ENCODE measurements around the gene COL26A1. TPM values are rescaled to one million over a fixed set of nuclear protein-coding genes. Genes with fewer than 3 reads are reported as not detected.

The COL26A1 gene
- total and polyA plus RNA-seq, 7 donors: 0.13 TPM; not detected in 6

DNA sequence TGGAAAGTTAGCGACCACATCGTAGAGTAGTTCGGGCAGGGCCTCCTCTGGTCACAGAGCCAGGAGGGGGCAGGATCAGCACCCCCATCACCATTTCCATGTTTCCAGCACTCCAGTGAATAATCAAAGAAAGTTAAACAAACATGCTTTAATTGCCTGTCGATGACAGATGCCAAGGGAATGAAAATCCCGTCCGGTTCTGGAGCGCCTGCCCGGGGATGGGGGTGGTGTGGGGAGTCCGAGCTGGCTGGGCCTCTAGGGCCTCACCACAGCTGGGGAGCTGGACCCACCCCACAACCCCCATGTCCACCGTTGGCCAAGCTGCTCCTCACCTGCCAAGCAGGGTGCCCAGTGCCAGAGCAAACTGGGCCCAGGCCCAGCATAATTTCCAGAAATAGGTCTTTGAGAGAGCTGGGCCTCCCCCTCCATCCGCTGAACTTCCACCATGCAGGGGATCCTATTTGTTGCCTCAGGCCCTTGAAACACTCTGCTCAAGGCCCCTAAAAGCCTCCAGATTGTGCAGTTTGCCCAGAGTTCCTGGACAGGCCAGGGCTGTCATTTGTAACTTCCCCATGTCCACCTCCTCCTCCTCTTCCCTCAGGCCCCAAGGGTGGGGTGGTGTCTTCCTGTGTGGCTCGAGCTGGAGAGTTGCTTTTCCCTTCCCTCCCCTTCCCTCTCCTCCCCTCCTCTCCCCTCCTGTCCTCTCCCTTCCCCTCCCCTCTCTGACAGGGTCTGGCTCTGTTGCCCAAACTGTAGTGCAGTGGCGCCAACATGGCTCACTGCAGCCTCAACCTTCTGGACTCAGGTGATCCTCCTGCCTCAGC, 165.4 kb downstream of the COL26A1 start:
- 46 to 66% methylated on average over 13 of the region's 13 CpGs for WGBS, 2 donors
- Histone ChIP-seq H3K27ac (no peak overlapping the region), H3K4me3 (no peak overlapping the region), H3K9me3 (peaks cover 0 to 9% (median 2%) of the 10 kb centered on the region in 4 donors), H3K27me3 (peaks cover 0 to 14% (median 2%) of the 10 kb centered on the region in 3 donors), H3K36me3 (no peaks in the 10 kb centered on the region), H3K4me1 (no peaks in the 10 kb centered on the region)
- intact Hi-C loops (cut with DNase I): no loop called here
- TF ChIP-seq POLR2A (IDR thresholded peaks at IDR 0.05) (no peak), POLR2AphosphoS5 (IDR thresholded peaks at IDR 0.05) (no peak), EP300 (IDR thresholded peaks at IDR 0.05) (no peak)
- TF ChIP-seq, protein P1, sequence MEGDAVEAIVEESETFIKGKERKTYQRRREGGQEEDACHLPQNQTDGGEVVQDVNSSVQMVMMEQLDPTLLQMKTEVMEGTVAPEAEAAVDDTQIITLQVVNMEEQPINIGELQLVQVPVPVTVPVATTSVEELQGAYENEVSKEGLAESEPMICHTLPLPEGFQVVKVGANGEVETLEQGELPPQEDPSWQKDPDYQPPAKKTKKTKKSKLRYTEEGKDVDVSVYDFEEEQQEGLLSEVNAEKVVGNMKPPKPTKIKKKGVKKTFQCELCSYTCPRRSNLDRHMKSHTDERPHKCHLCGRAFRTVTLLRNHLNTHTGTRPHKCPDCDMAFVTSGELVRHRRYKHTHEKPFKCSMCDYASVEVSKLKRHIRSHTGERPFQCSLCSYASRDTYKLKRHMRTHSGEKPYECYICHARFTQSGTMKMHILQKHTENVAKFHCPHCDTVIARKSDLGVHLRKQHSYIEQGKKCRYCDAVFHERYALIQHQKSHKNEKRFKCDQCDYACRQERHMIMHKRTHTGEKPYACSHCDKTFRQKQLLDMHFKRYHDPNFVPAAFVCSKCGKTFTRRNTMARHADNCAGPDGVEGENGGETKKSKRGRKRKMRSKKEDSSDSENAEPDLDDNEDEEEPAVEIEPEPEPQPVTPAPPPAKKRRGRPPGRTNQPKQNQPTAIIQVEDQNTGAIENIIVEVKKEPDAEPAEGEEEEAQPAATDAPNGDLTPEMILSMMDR (IDR thresholded peaks at IDR 0.05): no peak
- DNase-seq: no peak

DNA sequence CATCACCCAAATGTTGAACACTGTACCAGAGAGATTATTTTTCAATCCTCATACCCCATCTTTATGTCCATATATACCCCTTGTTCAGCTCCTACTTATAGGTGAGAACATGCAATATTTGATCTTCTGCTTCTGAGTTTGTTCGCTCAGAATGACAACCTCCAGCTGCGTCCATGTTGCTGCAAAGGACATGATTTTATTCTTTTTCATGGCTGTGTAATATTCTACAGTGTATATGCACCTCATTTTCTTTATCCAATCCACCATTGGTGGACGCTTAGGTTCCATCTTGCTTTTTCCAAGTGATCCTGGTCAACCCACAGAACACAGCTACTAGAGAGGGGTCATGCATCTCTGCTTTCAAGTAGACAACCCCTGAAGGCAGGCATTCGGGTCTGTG, 166.9 kb downstream of the COL26A1 start:
- Histone ChIP-seq H3K27ac (no peak overlapping the region), H3K36me3 (no peaks in the 10 kb centered on the region), H3K9me3 (peaks cover 0 to 2% (median 0%) of the 10 kb centered on the region in 4 donors), H3K4me1 (no peaks in the 10 kb centered on the region), H3K4me3 (no peak overlapping the region), H3K27me3 (peaks cover 0 to 17% (median 2%) of the 10 kb centered on the region in 3 donors)
- WGBS, 2 donors: 80 to 90% methylated on average over 4 of the region's 4 CpGs
- intact Hi-C loops (cut with DNase I): no loop called here
- TF ChIP-seq POLR2A (IDR thresholded peaks at IDR 0.05) (no peak), EP300 (IDR thresholded peaks at IDR 0.05) (no peak), POLR2AphosphoS5 (IDR thresholded peaks at IDR 0.05) (no peak)
- TF ChIP-seq, protein P1 (IDR thresholded peaks at IDR 0.05): no peak
- no peak for DNase-seq

DNA sequence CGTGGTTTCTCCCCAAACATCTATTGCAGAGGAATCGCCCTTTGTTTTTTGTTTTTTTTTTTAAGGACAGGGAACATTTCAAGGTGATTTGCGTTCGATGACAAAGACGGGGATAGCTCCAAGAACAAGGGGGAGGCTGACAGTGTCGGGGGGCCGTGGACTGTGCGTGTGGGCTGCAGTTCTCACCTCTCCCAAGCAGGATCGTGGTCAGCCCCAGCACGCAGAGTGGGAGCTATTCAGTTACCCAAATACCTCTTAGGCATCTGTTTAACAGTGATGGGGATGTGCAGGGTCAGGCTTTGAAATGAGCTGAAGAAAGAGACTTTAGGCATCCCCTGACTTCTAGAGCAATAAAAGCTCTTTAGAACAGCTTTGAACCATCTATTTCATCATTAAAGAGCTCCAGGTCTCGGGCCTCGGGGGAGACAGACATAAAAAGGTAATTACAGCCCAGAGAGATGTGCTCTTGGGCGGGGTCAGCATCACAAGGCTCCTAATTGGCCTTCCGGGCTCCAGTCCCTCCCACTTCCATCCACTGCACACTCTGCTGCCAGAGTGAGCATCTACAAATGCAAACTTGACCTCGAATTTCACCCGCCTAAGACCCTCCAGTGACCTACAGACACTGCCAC, 169.2 kb downstream of the COL26A1 start:
- intact Hi-C loops (cut with DNase I): no loop called here
- WGBS, 2 donors: 58 to 66% methylated on average over 16 of the region's 16 CpGs
- TF ChIP-seq, protein P1 (IDR thresholded peaks at IDR 0.05): no peak
- TF ChIP-seq POLR2A (IDR thresholded peaks at IDR 0.05) (no peak), POLR2AphosphoS5 (IDR thresholded peaks at IDR 0.05) (no peak), EP300 (IDR thresholded peaks at IDR 0.05) (no peak)
- DNase-seq: no peak
- Histone ChIP-seq H3K4me3 (no peak overlapping the region), H3K27ac (no peak overlapping the region), H3K9me3 (no peaks in the 10 kb centered on the region), H3K36me3 (no peaks in the 10 kb centered on the region), H3K4me1 (no peaks in the 10 kb centered on the region), H3K27me3 (peaks cover 0 to 13% (median 2%) of the 10 kb centered on the region in 3 donors)

DNA sequence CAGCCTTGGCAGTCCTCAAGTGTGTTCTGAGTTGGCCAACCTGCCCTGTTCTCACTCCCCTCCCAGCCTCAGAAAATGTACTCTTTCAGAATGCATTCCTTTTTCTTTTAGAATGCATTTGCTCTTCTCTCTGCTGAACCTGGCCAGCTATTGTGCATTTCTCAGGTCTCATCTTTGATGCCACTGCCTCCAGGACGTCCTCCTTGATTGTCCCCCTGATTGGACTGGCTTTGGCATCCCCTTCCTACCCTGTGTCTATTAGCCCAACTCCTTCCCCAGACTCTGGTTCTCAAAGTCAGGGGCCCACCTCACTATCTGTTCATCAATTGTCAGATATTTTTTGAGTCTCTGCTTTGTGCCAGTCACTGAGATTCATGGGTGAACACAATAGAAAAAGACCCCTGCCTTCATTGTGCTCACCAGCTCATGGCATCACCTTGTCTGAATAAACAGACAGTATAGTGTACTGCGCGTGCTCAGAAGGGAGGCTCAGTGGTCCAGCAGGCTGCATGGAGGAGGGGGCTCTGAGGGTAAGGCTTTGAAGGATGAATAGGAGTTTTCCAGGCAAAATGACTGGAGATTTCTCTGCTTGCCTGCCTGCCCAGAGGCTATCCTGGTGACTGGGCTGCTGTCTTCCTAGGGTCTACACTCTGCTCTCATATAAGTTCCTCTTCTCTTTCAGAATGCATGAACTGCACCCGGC, 169.9 kb downstream of the COL26A1 start:
- no peaks in the 10 kb centered on the region for H3K36me3 ChIP-seq
- TF ChIP-seq, protein P1 (IDR thresholded peaks at IDR 0.05): no peak
- TF ChIP-seq EP300 (IDR thresholded peaks at IDR 0.05) (no peak), POLR2A (IDR thresholded peaks at IDR 0.05) (no peak), POLR2AphosphoS5 (IDR thresholded peaks at IDR 0.05) (no peak)
- 90 to 92% methylated on average over 4 of the region's 4 CpGs for WGBS, 2 donors
- H3K4me1 ChIP-seq: no peaks in the 10 kb centered on the region
- H3K9me3 ChIP-seq: no peaks in the 10 kb centered on the region
- H3K27ac ChIP-seq: no peak overlapping the region
- no peak for DNase-seq
- no peak overlapping the region for H3K4me3 ChIP-seq
- intact Hi-C loops (cut with DNase I): no loop called here
- peaks cover 0 to 13% (median 2%) of the 10 kb centered on the region in 3 donors for H3K27me3 ChIP-seq
